Fibroblast of pulmonary artery (primary cell): Measurements from ENCODE around the gene CGAS.

Source experiments
- DNase-seq: peaks from one replicate; pipeline ENCODE4 v3.0.0-alpha.2; 2010; ENCODE audit warnings: low read depth
- H3K4me3 ChIP-seq: replicated peaks from 2 replicates; pipeline ENCODE4 v1.5.1; 2011; ENCODE audit warnings: low read depth, mild to moderate bottlenecking, control low read depth, low read length, moderate library complexity
- CTCF ChIP-seq: IDR thresholded peaks from 2 replicates; pipeline ENCODE4 v1.5.1; 2011; ENCODE audit warnings: mild to moderate bottlenecking, control low read depth, low read length, inconsistent platforms; ENCODE audit errors: missing control alignments

The CGAS gene

GRCh38 chr6:73451223-73452106 lies 632 bp downstream of the CGAS start:
- peak; percentile 49 for DNase-seq
- no peak for TF ChIP-seq CTCF
- peak overlapping the region; percentile 65 for H3K4me3 ChIP-seq

GRCh38 chr6:73443555-73443954 lies 8.5 kb downstream of the CGAS start:
- TF ChIP-seq CTCF = no peak
- no peak overlapping the region for H3K4me3 ChIP-seq
- DNase-seq = no peak

- no peak for DNase-seq
- TF ChIP-seq CTCF = no peak
- no peak overlapping the region for H3K4me3 ChIP-seq
These were observed 16.9 kb downstream of the CGAS start for GRCh38 chr6:73435236-73435635.

- TF ChIP-seq CTCF = no peak
- DNase-seq = no peak
- H3K4me3 ChIP-seq = no peak overlapping the region
These were observed 30.6 kb downstream of the CGAS start for GRCh38 chr6:73421534-73421933.

GRCh38 chr6:73418081-73418741 lies 33.9 kb downstream of the CGAS start:
- no peak overlapping the region for H3K4me3 ChIP-seq
- DNase-seq = no peak
- TF ChIP-seq CTCF = no peak

- no peak for DNase-seq
- no peak overlapping the region for H3K4me3 ChIP-seq
- TF ChIP-seq CTCF = no peak
These were observed 39.0 kb downstream of the CGAS start for GRCh38 chr6:73413102-73413501.
